ENCODE measurements around the gene INPP4B. TPM values are rescaled to one million over a fixed set of nuclear protein-coding genes. Genes with fewer than 3 reads are reported as not detected.
"Not testable (repeated sequence)": the region's sequence is repeated elsewhere in the genome, so short reads cannot be mapped to it uniquely, and the experiment has no call there.

INPP4B gene
- total RNA-seq, 2 experiments from 2014 or later: 43.7 to 44.7 TPM

DNA sequence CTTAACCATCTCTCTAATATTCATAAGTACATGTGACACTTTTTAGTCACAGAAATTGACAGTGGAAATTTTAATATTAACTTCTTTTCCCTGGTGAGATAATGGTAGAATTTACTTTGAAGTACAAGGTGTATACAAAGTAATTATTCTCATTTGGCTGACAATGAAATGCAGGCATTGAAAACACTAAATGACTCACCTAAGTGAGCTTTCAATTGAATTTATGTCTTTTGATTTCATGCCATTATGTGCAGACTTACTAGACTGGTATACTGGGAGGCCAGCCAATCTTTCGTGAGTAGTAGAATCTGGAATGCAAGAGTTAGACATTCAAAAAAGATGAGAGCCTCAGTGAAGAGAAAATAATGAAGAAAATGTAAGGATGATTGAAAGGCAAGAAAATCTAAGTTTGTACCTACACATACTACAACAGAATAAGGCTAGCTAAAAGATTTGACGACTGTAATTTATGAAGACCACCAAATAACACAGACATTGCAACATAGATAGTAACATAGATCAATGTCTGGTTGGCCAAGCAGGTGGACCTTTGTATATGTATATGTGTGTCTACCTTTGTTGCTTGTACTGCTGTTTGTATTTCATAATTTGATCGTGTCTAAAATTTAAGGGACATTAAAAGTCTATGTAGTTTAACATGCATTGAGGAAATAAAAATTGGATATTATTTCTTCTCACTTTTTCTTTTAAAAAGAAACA lies 750.1 kb downstream of the INPP4B start:
- no peak overlapping the region for H3K4me3 Mint-ChIP-seq
- ATAC-seq (no peak), DNase-seq (no peak)
- ChIA-PET CTCF (interaction anchor here (0.7 kb wide), 1 partner anchor 11 kb away, joined by 3 read pairs; no protein-coding TSS in a partner anchor), POLR2A (interaction anchor here (0.7 kb wide), 1 partner anchor 603 kb away, joined by 3 read pairs; no protein-coding TSS in a partner anchor)
- no peaks in the 10 kb centered on the region for H3K9me3 Mint-ChIP-seq (ENCODE audit: insufficient read depth)
- no peaks in the 10 kb centered on the region for H3K27me3 Mint-ChIP-seq (ENCODE audit: low read depth)
- no peak overlapping the region for H3K27ac Mint-ChIP-seq
- peaks cover 26% of the 10 kb centered on the region for H3K36me3 Mint-ChIP-seq (ENCODE audit: low read depth)
- H3K4me1 Mint-ChIP-seq (ENCODE audit: low read depth): no peaks in the 10 kb centered on the region

DNA sequence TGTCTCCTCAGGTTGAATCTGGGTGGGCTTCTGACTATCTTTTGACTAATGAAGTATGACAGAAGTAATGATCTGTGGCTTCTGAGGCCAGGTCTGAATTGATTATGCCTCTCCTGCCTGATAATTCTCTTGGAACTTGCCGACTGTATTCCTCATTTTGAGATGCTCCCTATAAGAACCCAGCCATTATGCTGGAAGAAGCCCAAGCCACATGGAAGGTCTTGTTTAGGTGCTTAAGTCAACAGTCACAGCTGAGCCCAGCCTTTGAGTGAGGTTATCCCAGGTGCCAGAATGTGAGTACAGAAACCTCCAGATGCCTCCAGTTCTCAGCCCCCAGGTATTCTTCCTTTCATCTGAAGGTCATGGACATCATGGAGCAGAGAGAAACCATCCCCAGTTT lies 753.2 kb downstream of the INPP4B start:
- no peak for DNase-seq
- no peaks in the 10 kb centered on the region for H3K9me3 Mint-ChIP-seq (ENCODE audit: insufficient read depth)
- ChIA-PET POLR2A (no interaction called here), CTCF (no interaction called here)
- peaks cover 14% of the 10 kb centered on the region for H3K36me3 Mint-ChIP-seq (ENCODE audit: low read depth)
- H3K4me1 Mint-ChIP-seq (ENCODE audit: low read depth): no peaks in the 10 kb centered on the region
- H3K27ac Mint-ChIP-seq: no peak overlapping the region
- no peak overlapping the region for H3K4me3 Mint-ChIP-seq
- no peak for ATAC-seq
- no peaks in the 10 kb centered on the region for H3K27me3 Mint-ChIP-seq (ENCODE audit: low read depth)

DNA sequence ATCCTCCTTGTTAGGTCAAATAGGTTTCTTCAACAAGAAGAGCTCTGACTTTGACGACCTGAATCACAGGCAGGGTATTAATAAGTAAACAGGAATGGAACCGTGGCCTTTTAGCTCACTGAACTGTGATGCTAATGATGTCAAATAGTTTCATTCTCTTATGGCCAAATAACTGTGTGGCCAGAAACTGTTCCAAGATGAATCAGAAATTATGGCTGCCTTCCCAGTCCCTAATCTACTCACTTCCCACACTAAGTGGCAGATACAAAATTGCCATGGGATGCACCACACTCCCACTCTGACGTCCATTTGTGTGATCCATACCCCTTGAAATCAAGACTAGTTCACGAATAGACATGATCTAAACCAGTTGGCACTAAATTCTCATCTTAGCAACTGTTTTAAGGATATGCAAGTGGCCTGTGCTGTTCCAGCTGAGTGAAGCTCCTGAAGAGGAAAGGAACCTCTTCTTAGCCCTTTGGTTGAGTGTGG lies 754.4 kb downstream of the INPP4B start:
- ATAC-seq: no peak
- H3K4me1 Mint-ChIP-seq (ENCODE audit: low read depth): no peaks in the 10 kb centered on the region
- H3K9me3 Mint-ChIP-seq (ENCODE audit: insufficient read depth): no peaks in the 10 kb centered on the region
- no peak overlapping the region for H3K27ac Mint-ChIP-seq
- H3K4me3 Mint-ChIP-seq: no peak overlapping the region
- H3K36me3 Mint-ChIP-seq (ENCODE audit: low read depth): peaks cover 12% of the 10 kb centered on the region
- ChIA-PET CTCF (no interaction called here), POLR2A (no interaction called here)
- no peak for DNase-seq
- no peaks in the 10 kb centered on the region for H3K27me3 Mint-ChIP-seq (ENCODE audit: low read depth)

DNA sequence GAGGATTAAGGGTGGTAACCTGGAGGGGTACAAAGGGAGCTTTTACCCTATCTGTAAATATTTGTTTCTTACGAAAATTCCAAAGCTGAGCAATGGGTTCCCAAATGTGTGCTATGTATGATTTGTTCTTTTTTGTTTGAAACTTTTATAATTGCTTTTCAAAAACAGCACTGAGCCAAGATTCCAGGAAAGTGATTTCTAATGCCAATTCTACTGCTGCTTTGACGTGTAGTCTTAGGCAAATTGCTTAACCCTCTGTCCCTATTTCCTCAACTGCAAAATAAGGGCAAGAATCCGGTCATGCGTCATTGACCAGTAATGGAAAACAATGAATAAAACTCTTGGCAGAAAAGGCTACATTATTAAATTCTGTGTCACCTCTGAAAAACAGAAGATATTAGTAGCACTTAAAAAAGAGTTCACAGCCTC lies 755.0 kb downstream of the INPP4B start:
- H3K27me3 Mint-ChIP-seq (ENCODE audit: low read depth): no peaks in the 10 kb centered on the region
- no peak overlapping the region for H3K4me3 Mint-ChIP-seq
- ATAC-seq (no peak), DNase-seq (no peak)
- ChIA-PET POLR2A (no interaction called here), CTCF (no interaction called here)
- no peaks in the 10 kb centered on the region for H3K9me3 Mint-ChIP-seq (ENCODE audit: insufficient read depth)
- H3K4me1 Mint-ChIP-seq (ENCODE audit: low read depth): no peaks in the 10 kb centered on the region
- peaks cover 12% of the 10 kb centered on the region for H3K36me3 Mint-ChIP-seq (ENCODE audit: low read depth)
- no peak overlapping the region for H3K27ac Mint-ChIP-seq

DNA sequence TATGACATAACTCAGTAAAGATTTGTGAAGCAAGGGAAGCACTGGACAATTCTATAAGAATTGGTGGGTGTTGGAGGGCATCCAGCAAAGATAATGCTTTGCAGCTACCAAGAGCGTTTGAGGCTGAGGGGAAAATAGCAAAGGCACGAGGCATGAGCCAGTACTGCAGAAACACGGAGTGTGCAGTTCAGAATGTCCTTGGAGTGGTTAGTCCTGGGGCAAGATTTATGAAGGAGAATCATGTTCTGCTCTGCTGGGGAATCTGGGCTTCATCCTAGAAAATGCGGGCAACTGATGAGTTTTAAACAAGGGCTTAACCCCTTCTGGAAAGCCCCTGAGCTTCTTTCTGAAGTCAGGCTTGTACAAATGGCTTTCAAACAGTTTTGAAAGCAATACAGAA lies 757.2 kb downstream of the INPP4B start:
- CTCF ChIA-PET: no interaction called here
- Mint-ChIP-seq H3K27ac (no peak overlapping the region), H3K4me3 (no peak overlapping the region), H3K27me3 (ENCODE audit: low read depth) (no peaks in the 10 kb centered on the region), H3K4me1 (ENCODE audit: low read depth) (no peaks in the 10 kb centered on the region), H3K36me3 (ENCODE audit: low read depth) (peaks cover 14% of the 10 kb centered on the region), H3K9me3 (ENCODE audit: insufficient read depth) (no peaks in the 10 kb centered on the region)
- no peak for DNase-seq
- no peak for ATAC-seq
- POLR2A ChIA-PET: no interaction called here

DNA sequence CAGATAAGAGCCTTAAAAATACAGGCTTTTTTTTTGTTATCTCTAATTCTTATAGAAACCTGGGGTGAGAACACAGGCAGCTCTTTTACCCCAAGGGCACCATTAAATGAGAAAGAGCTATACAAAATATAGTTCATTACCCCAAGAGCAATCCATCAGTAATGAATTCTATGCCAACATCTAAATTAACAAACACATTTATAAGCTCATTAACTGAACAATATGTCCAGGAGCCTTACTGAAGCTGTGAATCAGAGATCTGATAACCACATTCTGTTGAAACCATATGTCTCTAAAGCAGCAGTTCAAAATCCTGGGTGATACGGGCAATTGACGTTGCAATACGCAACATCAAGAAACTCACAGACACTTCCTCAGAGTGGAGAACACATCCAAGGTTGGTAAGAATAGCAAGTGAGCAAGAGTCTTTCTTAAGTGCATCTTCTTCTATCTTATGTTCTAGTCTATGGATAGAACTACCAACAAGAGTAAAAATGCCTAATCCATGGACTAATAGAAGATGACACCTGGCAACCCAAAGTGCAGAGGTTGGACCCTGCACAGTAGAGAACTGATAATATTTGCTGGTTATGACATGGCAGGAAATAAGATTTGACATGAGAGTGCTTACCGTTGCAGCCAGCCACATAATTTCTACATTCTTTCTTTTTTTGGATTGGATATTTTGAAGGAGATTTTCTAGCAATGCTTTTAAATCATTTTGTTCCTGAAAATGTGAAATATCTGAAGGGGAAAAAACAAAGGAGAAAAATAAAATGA lies 760.4 kb downstream of the INPP4B start:
- Mint-ChIP-seq H3K27ac (no peak overlapping the region), H3K4me1 (ENCODE audit: low read depth) (no peaks in the 10 kb centered on the region), H3K27me3 (ENCODE audit: low read depth) (no peaks in the 10 kb centered on the region), H3K9me3 (ENCODE audit: insufficient read depth) (no peaks in the 10 kb centered on the region), H3K36me3 (ENCODE audit: low read depth) (peaks cover 11% of the 10 kb centered on the region), H3K4me3 (no peak overlapping the region)
- ChIA-PET CTCF (interaction anchor here (1.0 kb wide), 1 partner anchor 10 kb away, joined by 3 read pairs; no protein-coding TSS in a partner anchor), POLR2A (no interaction called here)
- DNase-seq (no peak), ATAC-seq (no peak)

DNA sequence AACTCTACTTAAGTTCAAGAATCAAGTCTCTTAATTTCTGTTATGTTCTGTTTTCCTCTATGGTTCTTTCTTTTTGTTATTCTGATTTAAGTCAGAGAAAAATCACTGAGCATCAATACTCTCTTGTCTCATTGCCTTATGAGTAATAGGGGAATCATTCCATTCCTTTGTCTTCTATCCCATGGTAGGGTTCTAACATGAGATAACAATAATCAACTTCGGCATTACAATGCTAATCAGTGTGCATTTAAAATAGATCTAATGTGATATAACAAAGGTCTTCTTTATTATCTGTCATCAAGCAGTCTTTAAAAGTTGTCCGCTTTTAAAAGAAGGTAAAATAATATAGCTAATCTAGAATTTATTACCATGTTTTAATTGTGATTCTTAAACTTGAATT lies 762.8 kb downstream of the INPP4B start:
- DNase-seq (no peak), ATAC-seq (no peak)
- ChIA-PET CTCF (no interaction called here), POLR2A (no interaction called here)
- H3K4me1 Mint-ChIP-seq (ENCODE audit: low read depth): no peaks in the 10 kb centered on the region
- H3K27me3 Mint-ChIP-seq (ENCODE audit: low read depth): no peaks in the 10 kb centered on the region
- peaks cover 16% of the 10 kb centered on the region for H3K36me3 Mint-ChIP-seq (ENCODE audit: low read depth)
- no peak overlapping the region for H3K4me3 Mint-ChIP-seq
- no peaks in the 10 kb centered on the region for H3K9me3 Mint-ChIP-seq (ENCODE audit: insufficient read depth)
- H3K27ac Mint-ChIP-seq: no peak overlapping the region

DNA sequence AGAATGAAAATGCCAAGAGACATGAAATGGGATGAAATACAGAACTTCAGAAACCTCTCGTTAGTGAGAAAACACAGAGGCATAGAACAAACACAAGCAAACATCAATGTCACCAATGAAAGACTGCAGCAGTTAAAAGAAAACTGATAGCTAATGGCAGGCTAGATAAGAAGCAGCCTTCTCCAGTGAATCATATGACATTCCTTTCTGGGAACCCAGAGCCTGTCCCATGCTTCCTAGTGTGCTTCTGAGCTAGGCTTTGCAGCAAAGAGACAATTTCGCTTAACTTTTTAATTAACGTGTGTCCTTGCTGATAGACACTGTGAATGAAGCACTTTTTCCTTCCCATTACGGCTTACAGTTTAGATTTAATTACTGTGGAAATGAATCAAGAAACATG lies 765.1 kb downstream of the INPP4B start:
- no peaks in the 10 kb centered on the region for H3K9me3 Mint-ChIP-seq (ENCODE audit: insufficient read depth)
- H3K27ac Mint-ChIP-seq: no peak overlapping the region
- DNase-seq: no peak
- ChIA-PET POLR2A (no interaction called here), CTCF (no interaction called here)
- H3K36me3 Mint-ChIP-seq (ENCODE audit: low read depth): peaks cover 18% of the 10 kb centered on the region
- no peaks in the 10 kb centered on the region for H3K4me1 Mint-ChIP-seq (ENCODE audit: low read depth)
- H3K27me3 Mint-ChIP-seq (ENCODE audit: low read depth): no peaks in the 10 kb centered on the region
- ATAC-seq: no peak
- H3K4me3 Mint-ChIP-seq: no peak overlapping the region

DNA sequence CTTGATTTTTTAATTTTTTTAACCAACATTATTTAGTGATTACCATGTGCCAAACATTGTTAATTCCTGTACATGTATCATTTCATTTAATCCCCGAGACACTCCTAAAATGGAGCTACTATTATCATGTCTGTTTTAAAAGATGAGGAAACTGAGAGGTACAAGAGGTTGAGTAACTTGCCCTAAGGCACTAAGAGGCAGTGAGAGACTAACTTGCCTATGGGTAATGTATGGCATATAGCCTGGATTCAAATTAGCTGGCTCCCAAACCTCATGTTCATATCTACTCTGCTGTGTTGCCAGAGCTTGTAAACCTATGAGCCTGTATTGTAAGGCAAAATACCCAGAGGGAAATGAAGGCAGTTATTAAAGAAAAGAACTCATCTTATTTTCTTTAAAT lies 766.1 kb downstream of the INPP4B start:
- no peak for DNase-seq
- POLR2A ChIA-PET: no interaction called here
- CTCF ChIA-PET: no interaction called here
- no peaks in the 10 kb centered on the region for H3K27me3 Mint-ChIP-seq (ENCODE audit: low read depth)
- H3K9me3 Mint-ChIP-seq (ENCODE audit: insufficient read depth): no peaks in the 10 kb centered on the region
- no peaks in the 10 kb centered on the region for H3K4me1 Mint-ChIP-seq (ENCODE audit: low read depth)
- peaks cover 16% of the 10 kb centered on the region for H3K36me3 Mint-ChIP-seq (ENCODE audit: low read depth)
- H3K27ac Mint-ChIP-seq: no peak overlapping the region
- ATAC-seq: no peak
- H3K4me3 Mint-ChIP-seq: no peak overlapping the region

DNA sequence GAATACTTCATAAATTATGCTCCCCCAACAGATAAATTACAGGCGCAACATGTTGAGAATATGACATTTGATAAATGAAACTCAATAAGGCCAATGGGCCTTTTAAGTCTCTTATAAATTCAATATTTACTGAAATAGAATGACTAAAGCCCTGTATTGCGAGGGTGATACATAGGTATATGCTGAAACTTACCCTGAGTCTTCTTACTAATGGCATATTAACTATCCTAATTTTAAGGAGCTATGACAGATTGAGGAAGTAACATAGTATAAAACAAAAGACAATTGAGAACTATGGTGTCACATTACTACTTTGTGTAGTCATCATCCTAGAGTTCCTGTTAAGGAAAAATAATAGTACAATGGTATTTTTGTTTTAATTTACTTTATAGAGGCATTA lies 769.1 kb downstream of the INPP4B start:
- Mint-ChIP-seq H3K27ac (no peak overlapping the region), H3K9me3 (ENCODE audit: insufficient read depth) (no peaks in the 10 kb centered on the region), H3K4me1 (ENCODE audit: low read depth) (no peaks in the 10 kb centered on the region), H3K27me3 (ENCODE audit: low read depth) (no peaks in the 10 kb centered on the region), H3K4me3 (no peak overlapping the region), H3K36me3 (ENCODE audit: low read depth) (peaks cover 25% of the 10 kb centered on the region)
- ChIA-PET CTCF (no interaction called here), POLR2A (no interaction called here)
- DNase-seq: no peak
- no peak for ATAC-seq

DNA sequence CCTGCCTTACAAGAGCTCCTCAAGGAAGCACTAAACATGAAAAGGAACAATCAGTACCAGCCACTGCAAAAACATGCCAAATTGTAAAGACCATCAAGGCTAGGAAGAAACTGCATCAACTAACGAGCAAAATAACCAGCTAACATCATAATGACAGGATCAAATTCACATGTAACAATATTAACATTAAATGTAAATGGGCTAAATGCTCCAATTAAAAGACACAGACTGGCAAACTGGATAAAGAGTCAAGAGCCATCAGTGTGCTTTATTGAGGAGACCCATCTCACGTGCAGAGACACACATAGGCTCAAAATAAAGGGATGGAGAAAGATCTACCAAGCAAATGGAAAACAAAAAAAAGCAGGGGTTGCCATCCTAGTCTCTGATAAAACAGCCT lies 777.8 kb downstream of the INPP4B start:
- H3K27me3 Mint-ChIP-seq (ENCODE audit: low read depth); DNase-seq; POLR2A ChIA-PET; ATAC-seq; H3K27ac Mint-ChIP-seq; H3K4me1 Mint-ChIP-seq (ENCODE audit: low read depth); CTCF ChIA-PET; H3K4me3 Mint-ChIP-seq; H3K9me3 Mint-ChIP-seq (ENCODE audit: insufficient read depth): not testable (repeated sequence)
- H3K36me3 Mint-ChIP-seq (ENCODE audit: low read depth): peaks cover 61% of the 10 kb centered on the region

DNA sequence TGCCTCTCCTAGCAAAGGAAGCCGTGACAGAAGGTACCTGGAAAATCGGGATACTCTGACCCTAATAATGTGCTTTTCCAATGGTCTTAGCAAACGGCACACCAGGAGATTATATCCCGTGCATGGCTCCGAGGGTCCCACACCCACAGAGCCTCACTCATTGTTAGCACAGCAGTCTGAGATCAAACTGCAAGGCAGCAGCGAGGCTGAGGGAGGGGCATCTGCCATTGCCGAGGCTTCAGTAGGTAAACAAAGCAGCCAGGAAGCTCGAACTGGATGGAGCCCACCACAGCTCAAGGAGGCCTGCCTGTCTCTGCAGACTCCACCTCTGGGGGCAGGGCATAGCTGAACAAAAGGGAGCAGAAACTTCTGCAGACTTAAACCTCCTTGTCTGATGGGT lies 779.5 kb downstream of the INPP4B start:
- H3K27me3 Mint-ChIP-seq (ENCODE audit: low read depth); H3K27ac Mint-ChIP-seq; DNase-seq; H3K4me1 Mint-ChIP-seq (ENCODE audit: low read depth); CTCF ChIA-PET; H3K4me3 Mint-ChIP-seq; ATAC-seq; POLR2A ChIA-PET; H3K9me3 Mint-ChIP-seq (ENCODE audit: insufficient read depth): not testable (repeated sequence)
- peaks cover 55% of the 10 kb centered on the region for H3K36me3 Mint-ChIP-seq (ENCODE audit: low read depth)
